GM12878 (cell line): Measurements from ENCODE around the gene TFR2. TPM values are rescaled to one million over a fixed set of nuclear protein-coding genes. Genes with fewer than 3 reads are reported as not detected.

Experiments used
- ATAC-seq: fragments of 200-7000 bp; cut with Tn5 transposase; 3 replicates; pipeline ENCODE4 v1.9.1; 2020; ENCODE audit warnings: mild to moderate bottlenecking, moderate library complexity
- BruUV-seq: library from RNA; stranded (reverse); fragments of 400-500 nt; replicated peaks from 2 replicates; lab custom pipeline; 2021; lab: Mats Ljungman, UMichigan
- CTCF ChIA-PET: fragments of 300-600 bp; sonication (Branson Sonifier 250); formaldehyde crosslinking; extraction: SDS; loops from one replicate; lab custom pipeline; 2021; ENCODE audit warnings: inconsistent platforms; lab: Yijun Ruan, JAX
- POLR2A ChIA-PET: fragments of 350-600 bp; formaldehyde crosslinking; extraction: SDS; loops from one replicate; lab custom pipeline; 2021; ENCODE audit warnings: inconsistent platforms; lab: Charles Lee
- RAD21 ChIA-PET: fragments of 300-600 bp; sonication (Branson Sonifier 250); formaldehyde crosslinking; loops from one replicate; lab custom pipeline; 2023; ENCODE audit warnings: antibody characterized with exemption; ENCODE audit not compliant: unreplicated experiment; lab: Charles Lee
- SMC1A ChIA-PET: fragments of 300-600 bp; sonication (Branson Sonifier 250); formaldehyde crosslinking; loops from one replicate; lab custom pipeline; 2023; ENCODE audit not compliant: unreplicated experiment, uncharacterized antibody; lab: Charles Lee
- DNase-seq: peaks from one replicate; pipeline ENCODE4 v3.0.0-alpha.2; 2011; ENCODE audit warnings: low read depth, low spot score
- FAIRE-seq: peaks from 3 replicates; lab custom pipeline; 2011; peaks lifted over from hg19 to GRCh38; lab: Jason Lieb, UNC
- H2AFZ ChIP-seq: 2 replicates; pipeline ENCODE4 v1.6.0; 2011; ENCODE audit warnings: low read depth, low read length, control low read depth; ENCODE audit not compliant: control insufficient read depth
- H3K27ac ChIP-seq: 2 replicates; pipeline ENCODE4 v1.5.1; 2011; ENCODE audit warnings: control low read depth; ENCODE audit not compliant: control insufficient read depth, insufficient read depth
- H3K27me3 ChIP-seq, 2 experiments: replicated peaks in 1 of 2; 2 replicates each; pipeline versions ENCODE4 v1.6.0 to v1.6.1; 2011; ENCODE audit warnings: low read length in 1 of 2; ENCODE audit not compliant: control insufficient read depth in 2 of 2, insufficient read depth in 2 of 2
- H3K36me3 ChIP-seq, 2 experiments: 2 replicates each; pipeline ENCODE4 v1.5.1; 2011; ENCODE audit warnings: low read length in 1 of 2; ENCODE audit not compliant: control insufficient read depth in 2 of 2, insufficient read depth in 2 of 2
- H3K4me1 ChIP-seq: 2 replicates; pipeline ENCODE4 v1.6.1; 2011; ENCODE audit warnings: mild to moderate bottlenecking, low read length, moderate library complexity, mixed read lengths; ENCODE audit not compliant: control insufficient read depth, insufficient read depth
- H3K4me2 ChIP-seq: 2 replicates; pipeline ENCODE4 v1.6.0; 2011; ENCODE audit warnings: control low read depth; ENCODE audit not compliant: control insufficient read depth, insufficient read depth
- H3K4me3 ChIP-seq: fragments of 200-600 bp; sonication (generic); 2 replicates; pipeline ENCODE4 v1.5.1; 2016
- H3K79me2 ChIP-seq: 2 replicates; pipeline ENCODE4 v1.6.0; 2011; ENCODE audit warnings: low read length; ENCODE audit not compliant: control insufficient read depth, insufficient read depth
- H3K9ac ChIP-seq: 2 replicates; pipeline ENCODE4 v1.8.0; 2011; ENCODE audit warnings: low read length, control low read depth, mixed read lengths; ENCODE audit not compliant: control insufficient read depth, insufficient read depth
- H3K9me3 ChIP-seq: replicated peaks from 3 replicates; pipeline ENCODE4 v1.5.1; 2011; ENCODE audit warnings: mild to moderate bottlenecking, low read length; ENCODE audit not compliant: control insufficient read depth, insufficient read depth
- H4K20me1 ChIP-seq: 2 replicates; pipeline ENCODE4 v1.6.0; 2011; ENCODE audit not compliant: control insufficient read depth, insufficient read depth
- BMI1 ChIP-seq: fragments of 450-650 bp; IDR thresholded peaks from 2 replicates; pipeline ENCODE4 v1.6.1; 2016; ENCODE audit warnings: mild to moderate bottlenecking, moderate library complexity, borderline replicate concordance
- CHD4 ChIP-seq: fragments of 200-600 bp; sonication (generic); IDR thresholded peaks from 2 replicates; pipeline ENCODE4 v1.6.1; 2016; ENCODE audit warnings: mild to moderate bottlenecking
- CREB1 ChIP-seq: IDR thresholded peaks from 2 replicates; pipeline ENCODE4 v1.6.1; 2012; ENCODE audit warnings: low read depth, mild to moderate bottlenecking, inconsistent platforms
- MYB ChIP-seq: fragments of 150-350 bp; IDR thresholded peaks from 2 replicates; pipeline ENCODE4 v1.6.1; 2014; ENCODE audit warnings: mild to moderate bottlenecking, low read depth, low read length, borderline replicate concordance
- NR2C2 ChIP-seq: IDR thresholded peaks from 2 replicates; pipeline ENCODE4 v1.6.1; 2011; ENCODE audit warnings: borderline replicate concordance, low read depth; ENCODE audit not compliant: control insufficient read depth, insufficient read length
- PBX3 ChIP-seq: IDR thresholded peaks from 2 replicates; pipeline ENCODE4 v1.6.1; 2011; ENCODE audit warnings: mild to moderate bottlenecking, low read depth, low read length, moderate library complexity; ENCODE audit not compliant: insufficient replicate concordance
- PML ChIP-seq: IDR thresholded peaks from 2 replicates; pipeline ENCODE4 v1.6.1; 2012; ENCODE audit warnings: low read length, inconsistent platforms
- RUNX3 ChIP-seq: IDR thresholded peaks from 2 replicates; pipeline ENCODE4 v1.6.1; 2012; ENCODE audit warnings: low read length, inconsistent platforms
- ZNF207 ChIP-seq: fragments of 450-650 bp; IDR thresholded peaks from 2 replicates; pipeline ENCODE4 v1.6.1; 2014; ENCODE audit warnings: antibody characterized with exemption, mild to moderate bottlenecking, borderline replicate concordance
- ZNF217 ChIP-seq: fragments of 450-650 bp; IDR thresholded peaks from 2 replicates; pipeline ENCODE4 v1.6.1; 2017; ENCODE audit warnings: antibody characterized with exemption, mild to moderate bottlenecking
- ZZZ3 ChIP-seq: IDR thresholded peaks from 2 replicates; pipeline ENCODE4 v1.6.1; 2011; ENCODE audit warnings: low read depth; ENCODE audit not compliant: control insufficient read depth, insufficient read length
- WGBS: methylation state at CpG from one replicate; pipeline ENCODE4 v1.1.6; 2016; ENCODE audit warnings: low lambda C conversion rate; ENCODE audit not compliant: insufficient replicate concordance, insufficient coverage; ENCODE audit errors: missing lambda C conversion rate; 5-methylcytosine and 5-hydroxymethylcytosine counted together
- in situ Hi-C: fragments of 300-500 bp; cut with MboI; formaldehyde crosslinking; loops from 9 replicates; pipeline ENCODE4 v1.14.3; 2018; ENCODE audit warnings: mixed read lengths
- intact Hi-C: fragments of 100-400 bp; cut with micrococcal nuclease; formaldehyde crosslinking; loops from one replicate; pipeline ENCODE4 v1.14.2; 2022; ENCODE audit not compliant: unreplicated experiment
- polyA plus RNA-seq, 11 experiments: library from polyadenylated mRNA; depleted of rRNA in 4 of 11; unstranded in 6 of 11; stranded (reverse) in 5 of 11; fragments of >200 nt; fragmentation: Nextera tagmentation in 4 of 11; fragmentation: Illumina TruSeq in 1 of 11; extraction: Ambion mirVana in 4 of 11; extraction: Trizol in 1 of 11; gene quantifications; 1 replicate in 1 of 11; 2 replicates in 10 of 11; pipeline versions ENCODE4 v1.2.1 to v1.2.3, GENCODE V29; 2011 to 2016; ENCODE audit warnings: inconsistent platforms in 2 of 11, missing spikeins in 2 of 11, low read depth in 1 of 11
- total RNA-seq, 4 experiments: library from RNA; depleted of rRNA in 3 of 4; stranded (reverse); fragments of >200 nt in 3 of 4; fragmentation: Illumina TruSeq in 1 of 4; extraction: Trizol in 1 of 4; gene quantifications; 2 replicates each; pipeline versions ENCODE4 v1.2.1 to v1.2.3, GENCODE V29; 2013 to 2021
- TF ChIP-seq, protein P1 (sequence below): fragments of 450-650 bp; formaldehyde crosslinking; IDR thresholded peaks from 2 replicates; pipeline ENCODE4 v1.4.0; 2022; ENCODE audit warnings: mild to moderate bottlenecking, moderate library complexity
- TF ChIP-seq, protein P2 (sequence below): IDR thresholded peaks from 2 replicates; pipeline ENCODE4 v1.6.1; 2011; ENCODE audit warnings: borderline replicate concordance, low read depth, mild to moderate bottlenecking, moderate library complexity, mixed read lengths, low read length; ENCODE audit not compliant: insufficient read depth; ENCODE audit errors: extremely low read length

TFR2 gene
- total and polyA plus RNA-seq, 10 of the 15 experiments (the other 5 are each of a cell fraction or from before 2014, with no cell fraction given) = 0.30 to 7.2 (median 1.8) TPM

GRCh38 chr7:100611983-100612729, 29.2 kb downstream of the TFR2 start, which contains the start of gene MOSPD3 (continued):
- TF ChIP-seq BMI1 (no peak), ZNF217 (no peak), ZZZ3 (no peak), CREB1 (peak; percentile 89), RUNX3 (peak; percentile 97), PBX3 (peak; percentile 90)

GRCh38 chr7:100609958-100610357, 31.4 kb downstream of the TFR2 start:
- Histone ChIP-seq H3K27me3 (peaks cover 3 to 5% of the 10 kb centered on the region in 2 experiments; a peak in 3 of 4 replicates), H3K36me3 (no peaks in the 10 kb centered on the region), H4K20me1 (no peaks in the 10 kb centered on the region), H3K9me3 (no peaks in the 10 kb centered on the region), H3K27ac (no peak overlapping the region), H3K9ac (no peak overlapping the region), H3K4me1 (peaks cover 10% of the 10 kb centered on the region), H3K4me2 (no peak overlapping the region), H3K4me3 (no peak overlapping the region), H2AFZ (no peak overlapping the region), H3K79me2 (no peaks in the 10 kb centered on the region)
- ChIA-PET RAD21 (no interaction called here), CTCF (interaction anchor here (0.8 to 1.0 kb wide), 2 partner anchors 82 to 83 kb away, joined by 3 read pairs; no protein-coding TSS in a partner anchor), SMC1A (no interaction called here), POLR2A (no interaction called here)
- in situ Hi-C loops = no loop called here
- WGBS = 44% methylated on average over 5 of the region's 5 CpGs
- DNase-seq (no peak), FAIRE-seq (no peak), ATAC-seq (no peak)
- intact Hi-C loops = loop anchor here (5.0 kb wide), 1 partner anchor 87 kb away; no protein-coding TSS in a partner anchor
- no TSS peak for BruUV-seq
- TF ChIP-seq ZNF207 (no peak), MYB (no peak), CHD4 (no peak), PML (no peak), NR2C2 (no peak), BMI1 (no peak)
- TF ChIP-seq, protein P1, sequence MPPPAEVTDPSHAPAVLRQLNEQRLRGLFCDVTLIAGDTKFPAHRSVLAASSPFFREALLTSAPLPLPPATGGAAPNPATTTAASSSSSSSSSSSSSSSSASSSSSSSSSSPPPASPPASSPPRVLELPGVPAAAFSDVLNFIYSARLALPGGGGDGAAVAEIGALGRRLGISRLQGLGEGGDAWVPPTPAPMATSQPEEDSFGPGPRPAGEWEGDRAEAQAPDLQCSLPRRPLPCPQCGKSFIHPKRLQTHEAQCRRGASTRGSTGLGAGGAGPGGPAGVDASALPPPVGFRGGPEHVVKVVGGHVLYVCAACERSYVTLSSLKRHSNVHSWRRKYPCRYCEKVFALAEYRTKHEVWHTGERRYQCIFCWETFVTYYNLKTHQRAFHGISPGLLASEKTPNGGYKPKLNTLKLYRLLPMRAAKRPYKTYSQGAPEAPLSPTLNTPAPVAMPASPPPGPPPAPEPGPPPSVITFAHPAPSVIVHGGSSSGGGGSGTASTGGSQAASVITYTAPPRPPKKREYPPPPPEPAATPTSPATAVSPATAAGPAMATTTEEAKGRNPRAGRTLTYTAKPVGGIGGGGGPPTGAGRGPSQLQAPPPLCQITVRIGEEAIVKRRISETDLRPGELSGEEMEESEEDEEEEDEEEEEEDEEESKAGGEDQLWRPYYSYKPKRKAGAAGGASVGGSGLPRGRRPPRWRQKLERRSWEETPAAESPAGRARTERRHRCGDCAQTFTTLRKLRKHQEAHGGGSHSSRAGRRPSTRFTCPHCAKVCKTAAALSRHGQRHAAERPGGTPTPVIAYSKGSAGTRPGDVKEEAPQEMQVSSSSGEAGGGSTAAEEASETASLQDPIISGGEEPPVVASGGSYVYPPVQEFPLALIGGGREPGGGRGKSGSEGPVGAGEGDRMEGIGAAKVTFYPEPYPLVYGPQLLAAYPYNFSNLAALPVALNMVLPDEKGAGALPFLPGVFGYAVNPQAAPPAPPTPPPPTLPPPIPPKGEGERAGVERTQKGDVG (CRISPR knock-in tag) = no peak
- TF ChIP-seq, protein P2, sequence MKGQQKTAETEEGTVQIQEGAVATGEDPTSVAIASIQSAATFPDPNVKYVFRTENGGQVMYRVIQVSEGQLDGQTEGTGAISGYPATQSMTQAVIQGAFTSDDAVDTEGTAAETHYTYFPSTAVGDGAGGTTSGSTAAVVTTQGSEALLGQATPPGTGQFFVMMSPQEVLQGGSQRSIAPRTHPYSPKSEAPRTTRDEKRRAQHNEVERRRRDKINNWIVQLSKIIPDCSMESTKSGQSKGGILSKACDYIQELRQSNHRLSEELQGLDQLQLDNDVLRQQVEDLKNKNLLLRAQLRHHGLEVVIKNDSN = no peak
